Measurements from ENCODE around the gene TOX3.

DNA sequence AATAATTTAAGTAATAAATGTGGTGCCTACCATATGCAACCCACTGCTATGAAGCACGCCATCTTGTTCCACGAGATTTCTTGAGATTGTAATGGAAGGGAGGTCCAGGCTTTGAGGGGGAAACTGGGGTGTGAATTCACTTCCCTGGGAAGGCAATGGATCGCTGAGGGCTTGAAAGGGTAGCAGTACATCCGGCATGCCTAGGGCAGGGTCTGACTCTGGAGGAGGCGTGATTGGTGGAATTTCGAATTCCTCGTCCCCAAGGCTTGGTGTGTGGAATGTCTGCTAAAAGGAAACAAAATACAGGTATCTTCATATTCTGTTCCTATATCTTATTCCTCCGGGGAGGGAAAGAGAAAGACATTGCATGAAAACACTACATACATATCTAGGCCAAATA, 83.0 kb downstream of the TOX3 start:
- no peak for TF ChIP-seq BHLHE40 (IDR thresholded peaks at IDR 0.05; ENCODE audit: borderline replicate concordance)
- TF ChIP-seq HDGF (IDR thresholded peaks at IDR 0.05; ENCODE audit: borderline replicate concordance): no peak
- TF ChIP-seq SUZ12 (IDR thresholded peaks at IDR 0.05): no peak
- no peak for TF ChIP-seq FOXA1 (IDR thresholded peaks at IDR 0.05)
- no peak for TF ChIP-seq LEF1 (IDR thresholded peaks at IDR 0.05; ENCODE audit: borderline replicate concordance)
- TF ChIP-seq TARDBP (IDR thresholded peaks at IDR 0.05): no peak
- TF ChIP-seq SP1 (IDR thresholded peaks at IDR 0.05): no peak
- no peak for TF ChIP-seq ZNF384 (IDR thresholded peaks at IDR 0.05)
- no peak for TF ChIP-seq ELF4 (IDR thresholded peaks at IDR 0.05)
- TF ChIP-seq NFRKB (IDR thresholded peaks at IDR 0.05): no peak

Data from HEK293T (cell line).